DMS 273 (cell line): ENCODE measurements around the gene CLEC5A.
"Not testable (repeated sequence)": the region's sequence is repeated elsewhere in the genome, so short reads cannot be mapped to it uniquely, and the experiment has no call there.

Source experiments
- DNase-seq: peaks from one replicate; lab custom pipeline; 2025; ENCODE audit not compliant: unreplicated experiment; lab: John Stamatoyannopoulos, UW

Gene CLEC5A

DNA sequence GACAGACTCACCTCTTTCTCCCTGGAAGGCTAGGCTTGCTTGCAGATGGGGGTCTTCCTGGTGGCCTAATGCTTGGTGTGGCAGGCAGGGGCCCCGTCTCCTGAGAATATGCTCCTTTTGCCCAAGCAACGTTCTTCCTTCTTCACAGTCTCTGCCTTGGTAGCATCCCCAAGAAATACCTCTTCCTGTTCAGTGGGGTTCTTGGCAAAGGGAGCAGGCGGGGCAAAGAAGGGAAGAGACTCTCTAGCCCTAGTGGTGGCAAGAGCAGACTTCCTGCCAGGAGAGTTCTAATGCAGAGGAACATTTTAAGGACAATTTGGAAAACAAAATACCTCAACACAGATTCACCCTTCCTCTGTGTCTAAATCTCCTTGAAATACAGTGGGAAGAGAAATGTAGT is at the start of gene CLEC5A:
Gene CLEC5A, minus strand, starts transcription at position 179 of the 400 bp plus-strand sequence. CDS start 682 bp downstream, outside the sequence.
- DNase-seq = no peak

DNA sequence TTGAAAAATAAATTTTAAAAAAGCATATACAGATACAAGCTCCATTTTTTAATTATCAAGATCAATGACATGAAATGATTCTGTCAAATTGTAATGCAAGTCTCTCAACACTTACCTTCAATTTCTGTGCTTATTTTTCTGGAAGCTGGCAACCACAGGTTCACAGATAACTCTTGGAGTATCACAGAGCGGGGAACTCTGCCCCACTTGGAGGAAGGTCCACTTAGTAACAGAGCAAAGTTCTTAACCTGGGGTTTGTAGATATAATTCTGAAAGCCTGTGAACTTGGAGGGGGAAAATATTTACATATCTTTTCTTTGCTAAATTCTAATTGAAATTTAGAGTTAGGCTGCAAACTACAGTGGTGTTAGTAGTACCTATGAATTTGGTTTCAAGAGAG is 46.6 kb upstream of the CLEC5A start:
- DNase-seq = no peak

DNA sequence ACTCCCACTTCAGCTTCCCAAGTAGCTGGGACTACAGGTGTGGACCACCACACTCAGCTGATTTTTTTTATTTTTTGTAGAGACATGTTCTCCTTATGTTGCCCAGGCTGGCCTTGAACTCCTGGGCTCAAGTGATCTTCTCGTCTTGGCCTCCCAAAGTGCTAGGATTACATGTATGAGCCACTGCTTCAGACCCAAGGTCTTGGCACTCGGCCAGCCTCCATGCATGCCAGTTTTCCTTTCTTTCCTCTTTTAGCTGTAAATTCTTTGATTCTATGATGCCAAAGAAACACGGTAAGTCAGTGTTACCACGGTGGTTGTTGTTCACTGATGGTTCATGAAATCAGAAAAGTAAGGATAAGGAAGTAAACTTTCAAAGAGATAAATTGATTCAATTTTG is 45.9 kb upstream of the CLEC5A start:
- peak; percentile 10 for DNase-seq

DNA sequence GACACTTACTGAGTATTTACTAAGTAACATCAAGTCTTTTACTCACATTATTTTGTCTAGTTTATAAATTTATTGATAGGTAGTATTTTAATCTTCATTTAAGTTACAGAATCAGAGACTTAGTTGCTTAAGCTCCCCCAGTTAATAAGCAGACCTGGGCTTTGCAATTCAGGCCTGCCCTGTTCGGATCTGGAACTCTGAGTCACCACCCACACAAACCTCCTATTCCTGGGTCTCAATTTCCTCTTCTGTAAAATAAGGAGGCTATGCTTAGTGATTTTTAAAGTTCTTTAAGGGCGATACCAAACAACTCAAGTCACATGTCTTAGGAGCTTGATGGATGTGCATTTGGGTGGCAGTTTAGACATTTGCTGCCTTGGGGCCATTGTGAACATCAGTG is 45.4 kb upstream of the CLEC5A start:
- DNase-seq = no peak

DNA sequence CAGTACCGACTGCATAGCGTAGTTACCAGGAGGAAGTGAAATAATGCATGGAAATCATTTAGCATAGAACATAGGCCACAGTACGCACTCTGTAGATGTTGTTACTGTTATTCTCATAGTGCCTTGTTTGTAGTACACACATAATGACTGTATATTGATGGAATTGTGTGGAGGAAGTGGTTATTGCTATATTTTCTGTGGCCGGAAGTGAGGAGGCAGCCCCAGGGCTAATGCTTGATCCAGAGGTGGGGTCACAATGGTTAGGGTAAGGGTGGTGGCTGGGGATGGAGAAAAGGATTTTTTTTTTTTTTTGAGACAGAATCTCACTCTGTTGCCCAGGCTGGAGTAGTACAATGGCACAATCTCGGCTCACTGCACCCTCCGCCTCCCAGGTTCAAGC is 44.4 kb upstream of the CLEC5A start:
- no peak for DNase-seq

DNA sequence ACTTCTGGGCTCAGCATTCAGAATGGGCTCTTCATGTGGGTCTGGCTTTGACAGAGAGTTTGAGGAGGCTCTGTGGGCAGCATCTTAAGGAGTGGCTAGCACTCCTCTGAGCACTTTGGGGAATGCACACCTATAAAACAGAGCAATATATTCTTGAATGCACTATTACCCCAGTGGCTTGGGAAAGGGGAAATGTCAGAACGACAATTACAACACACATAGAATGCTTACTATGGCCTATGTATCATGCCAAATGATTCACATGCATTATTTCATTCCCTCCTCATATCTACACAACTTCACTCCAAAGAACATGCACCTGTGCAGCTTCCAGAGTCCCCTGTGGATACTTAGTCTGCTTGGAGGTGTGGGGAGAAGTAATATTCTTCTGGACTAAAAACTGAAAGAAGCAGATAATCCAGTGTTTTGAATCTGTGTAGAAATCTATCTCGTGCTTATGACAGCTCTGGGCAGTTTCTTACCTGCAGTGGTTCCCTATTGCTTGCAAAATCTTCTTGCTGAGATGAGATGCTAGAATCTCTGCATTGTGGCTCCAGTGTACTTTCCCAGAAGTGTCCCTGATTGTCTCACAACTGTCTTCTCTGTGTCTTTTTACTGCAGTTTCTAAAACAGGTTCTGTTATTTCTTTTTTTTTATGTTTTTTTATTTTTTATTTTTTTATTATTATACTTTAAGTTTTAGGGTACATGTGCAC is 43.4 kb upstream of the CLEC5A start:
- DNase-seq = no peak

DNA sequence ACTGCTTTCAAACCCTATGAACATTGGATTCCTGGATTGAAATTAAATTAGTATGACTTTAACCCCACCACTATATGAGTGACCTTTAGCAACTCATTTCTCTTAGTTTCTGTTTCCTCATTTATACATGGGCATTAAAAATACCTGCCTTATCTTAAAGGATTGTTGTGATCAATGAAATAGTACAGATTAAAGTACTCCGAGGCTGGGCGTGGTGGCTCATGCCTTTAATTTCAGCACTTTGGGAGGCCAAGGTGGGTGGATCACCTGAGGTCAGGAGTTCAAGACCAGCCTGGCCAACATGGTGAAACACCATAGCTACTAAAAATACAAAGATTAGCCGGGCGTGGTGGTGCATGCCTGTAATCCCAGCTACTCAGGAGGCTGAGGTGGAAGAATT is 41.0 kb upstream of the CLEC5A start:
- not testable (repeated sequence) for DNase-seq

DNA sequence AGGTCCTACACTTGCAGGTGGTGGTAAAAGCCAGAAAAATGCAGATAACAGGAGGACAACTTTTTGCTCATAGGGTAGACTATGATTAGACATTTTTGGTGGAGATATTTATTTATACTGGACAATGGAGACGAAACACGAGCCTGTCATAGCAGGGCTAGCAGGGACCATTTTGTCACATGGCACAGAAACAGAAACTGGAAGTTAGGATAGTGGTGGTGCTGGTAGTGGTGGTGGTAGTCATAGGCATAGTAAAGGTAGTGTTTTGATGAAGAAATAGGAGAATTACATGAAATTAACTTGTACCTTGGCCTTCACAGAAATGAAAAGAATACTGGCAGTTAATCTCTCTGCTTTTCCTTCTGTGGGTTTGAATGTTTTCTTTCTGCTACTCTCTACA is 40.1 kb upstream of the CLEC5A start:
- DNase-seq = no peak

DNA sequence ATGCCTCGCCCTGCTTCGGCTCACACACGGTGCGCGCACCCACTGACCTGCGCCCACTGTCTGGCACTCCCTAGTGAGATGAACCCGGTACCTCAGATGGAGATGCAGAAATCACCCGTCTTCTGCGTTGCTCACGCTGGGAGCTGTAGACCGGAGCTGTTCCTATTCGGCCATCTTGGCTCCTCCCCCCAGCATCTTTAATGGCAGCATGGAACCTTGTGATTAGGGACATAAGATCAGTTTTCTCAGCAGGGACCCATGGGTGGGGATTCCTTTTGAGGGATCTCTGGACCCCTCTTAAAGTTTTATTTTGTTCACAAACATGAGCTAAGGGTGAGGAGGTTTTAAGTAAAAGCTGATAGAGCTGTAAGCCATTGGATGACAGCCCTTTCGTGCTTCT is 39.2 kb upstream of the CLEC5A start:
- not testable (repeated sequence) for DNase-seq

DNA sequence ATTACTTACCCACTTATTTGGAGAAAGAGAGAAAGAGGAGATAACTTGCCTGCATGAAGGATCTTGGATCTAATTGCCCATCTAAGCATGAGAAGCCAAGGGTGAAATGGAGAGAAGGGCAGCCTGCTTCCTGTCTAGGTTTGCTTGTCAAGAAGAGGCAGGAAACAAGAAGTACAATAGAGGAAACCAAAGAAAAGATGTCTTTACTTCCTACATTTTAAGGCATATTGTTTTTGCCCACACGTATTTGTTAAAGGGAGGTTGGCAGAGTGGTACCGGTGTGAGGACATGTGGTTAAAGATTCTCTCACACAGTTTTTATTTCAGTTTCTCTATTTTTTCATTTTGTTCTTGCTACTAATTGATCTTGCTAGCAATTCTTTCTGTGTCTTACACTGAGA is 32.8 kb upstream of the CLEC5A start:
- DNase-seq = no peak

DNA sequence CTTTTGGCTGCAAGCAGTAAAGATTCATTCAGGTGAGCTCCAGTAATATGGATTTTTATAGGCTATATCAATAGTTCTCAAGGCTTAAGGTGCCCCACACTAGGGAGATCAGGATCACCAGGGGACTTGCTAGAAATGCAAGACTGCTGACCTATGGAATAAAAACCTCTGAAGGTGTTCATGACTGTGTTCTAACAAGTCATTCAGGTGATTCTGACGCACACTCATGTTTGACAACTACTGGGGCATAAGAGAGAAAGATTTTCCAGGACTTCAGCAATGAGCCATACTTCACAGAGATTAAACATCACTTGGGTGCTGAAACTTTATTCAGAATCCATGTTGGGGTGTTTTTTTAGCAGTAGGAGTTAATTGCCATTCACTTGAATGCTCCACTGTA is 31.6 kb upstream of the CLEC5A start:
- no peak for DNase-seq

DNA sequence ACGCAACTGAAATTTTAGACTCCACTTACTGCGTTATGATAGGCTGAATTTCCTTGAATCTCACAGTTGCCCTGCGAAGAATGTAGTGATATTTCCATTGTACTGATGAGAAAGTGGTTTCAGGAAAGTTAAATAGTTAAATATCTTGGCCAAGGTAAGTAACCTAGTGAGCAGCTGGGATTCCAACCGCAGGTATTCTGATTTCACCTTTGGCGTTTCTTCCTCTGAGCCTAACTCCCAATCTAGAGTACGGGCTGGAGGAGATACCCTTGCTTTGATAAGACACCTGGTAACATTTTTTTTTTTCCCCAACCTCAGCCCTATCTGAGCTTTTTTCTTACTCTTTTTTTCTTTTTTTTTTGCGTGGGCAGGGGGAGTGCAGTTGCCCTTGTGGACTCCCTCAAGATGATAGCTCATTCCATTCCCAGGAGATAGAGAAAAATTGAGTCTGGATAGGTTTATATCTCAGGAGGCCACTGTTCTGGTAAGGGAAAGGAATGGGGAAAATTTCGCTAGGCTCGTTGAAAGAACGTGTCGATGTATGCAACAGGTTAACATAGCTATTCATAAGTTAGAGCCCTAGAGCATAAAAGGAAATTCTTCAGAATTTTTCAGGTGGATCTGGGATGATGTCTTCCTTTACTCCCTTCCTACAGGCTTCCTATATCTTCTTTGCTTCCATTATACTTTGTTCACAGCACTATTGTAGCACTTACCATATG is 29.9 kb upstream of the CLEC5A start:
- DNase-seq = no peak

DNA sequence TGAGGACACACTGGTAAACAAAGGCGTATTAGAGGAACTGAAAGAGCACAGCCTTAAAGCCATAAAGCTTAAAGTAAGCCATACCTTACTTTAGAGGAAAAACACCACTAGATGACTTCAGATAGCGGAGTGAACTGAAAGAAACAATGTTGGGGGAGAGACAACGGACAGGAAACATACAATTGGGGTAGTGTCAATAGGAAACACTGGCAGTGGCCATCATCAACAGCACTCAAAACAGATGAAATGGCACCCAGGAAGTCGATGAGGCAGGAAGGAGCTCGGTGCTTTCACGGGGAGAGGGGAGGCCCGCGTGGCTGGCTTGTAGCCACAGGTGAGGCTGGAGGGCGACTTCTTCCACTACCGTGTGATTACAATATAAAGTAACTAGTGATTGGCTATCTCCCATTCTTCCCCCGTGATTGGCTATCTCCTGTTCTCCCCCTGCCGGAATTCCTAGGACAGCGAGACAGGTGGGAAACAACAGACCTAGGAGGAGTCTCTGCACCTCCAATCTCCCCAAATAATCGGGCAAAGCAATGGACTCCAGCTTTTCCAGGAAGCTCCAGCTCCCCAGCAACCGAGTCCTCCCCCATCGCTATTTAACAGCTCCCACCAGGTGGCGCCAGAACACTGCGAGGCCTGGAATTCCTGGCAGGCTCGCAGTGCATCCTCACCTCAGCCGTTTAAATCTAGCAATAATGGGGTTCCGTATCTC is 29.2 kb upstream of the CLEC5A start:
- peak; percentile 91 for DNase-seq

DNA sequence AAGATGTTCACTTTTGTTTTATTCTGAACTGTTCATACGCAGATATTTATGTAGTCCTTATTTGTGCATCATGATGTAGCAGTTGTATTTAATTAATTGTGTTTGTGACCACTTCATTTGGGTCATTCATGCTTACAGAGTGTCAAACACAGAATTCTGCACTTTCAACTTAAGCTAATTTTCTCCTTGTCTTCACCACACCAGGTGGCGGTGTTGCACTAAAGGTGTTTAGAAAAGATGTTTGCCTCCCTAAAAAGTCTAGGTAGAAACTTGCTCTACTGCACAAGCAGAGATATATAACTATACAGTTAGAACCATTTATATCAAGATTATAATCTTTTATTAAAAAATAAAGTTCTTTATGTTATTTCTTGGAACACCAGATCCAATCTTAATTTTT is 28.1 kb upstream of the CLEC5A start:
- peak; percentile 36 for DNase-seq

DNA sequence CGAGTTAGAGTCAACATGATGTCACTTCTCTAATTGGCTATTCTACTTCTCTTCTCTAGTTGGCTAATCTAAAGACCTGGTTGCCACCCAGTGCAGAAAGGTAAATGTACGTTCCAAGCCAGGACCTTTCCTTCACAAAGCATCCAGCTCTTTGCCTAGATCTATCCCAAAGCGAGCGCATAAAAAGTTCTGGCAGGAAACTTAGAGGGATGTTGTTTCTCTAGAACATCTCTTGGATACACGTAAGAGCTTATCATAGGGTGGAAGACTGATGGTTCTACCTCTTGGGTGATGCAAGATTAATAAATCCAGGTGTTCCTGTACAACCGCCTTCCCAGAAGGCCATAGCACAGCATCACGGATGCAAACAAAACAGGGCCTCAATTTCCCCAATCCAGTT is 26.9 kb upstream of the CLEC5A start, which contains the start of gene TAS2R38:
Gene TAS2R38, minus strand, starts transcription at position 101 of the 400 bp plus-strand sequence. Its CDS starts 84 bp downstream, at position 17.
- DNase-seq = no peak

DNA sequence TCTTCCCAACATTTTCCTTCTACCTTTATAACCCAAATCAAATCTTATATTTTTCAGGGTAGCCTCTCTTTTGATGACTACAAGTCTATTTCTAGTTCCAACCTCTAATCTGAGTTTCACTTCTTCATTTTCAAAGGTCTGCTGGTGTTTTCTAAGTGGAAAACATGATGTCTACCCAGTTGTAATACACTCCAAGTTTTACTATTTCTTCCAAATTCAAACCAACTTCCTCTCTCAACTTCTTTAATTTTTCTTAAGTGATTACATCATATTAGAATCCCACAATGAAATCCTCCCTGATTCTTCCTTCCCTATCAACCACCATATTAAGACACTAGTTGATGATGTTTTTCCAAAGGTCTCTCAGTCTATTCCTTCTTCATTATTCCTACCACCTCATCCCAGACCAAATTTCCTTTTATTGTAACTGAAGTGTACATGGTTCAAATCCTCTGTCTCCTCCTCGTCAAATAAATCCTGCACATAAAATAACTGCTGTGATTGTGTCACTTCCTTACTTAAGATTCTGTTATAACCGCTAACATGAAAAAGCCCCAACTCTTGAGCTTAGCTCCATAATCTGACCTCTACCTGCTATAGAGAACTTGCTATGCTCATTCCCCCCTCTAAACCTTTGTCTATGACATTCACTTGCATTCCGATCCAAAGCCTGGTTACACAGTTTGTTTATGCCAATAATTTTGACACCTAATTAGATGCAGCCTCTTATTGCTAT is 14.1 kb upstream of the CLEC5A start:
- DNase-seq = no peak

DNA sequence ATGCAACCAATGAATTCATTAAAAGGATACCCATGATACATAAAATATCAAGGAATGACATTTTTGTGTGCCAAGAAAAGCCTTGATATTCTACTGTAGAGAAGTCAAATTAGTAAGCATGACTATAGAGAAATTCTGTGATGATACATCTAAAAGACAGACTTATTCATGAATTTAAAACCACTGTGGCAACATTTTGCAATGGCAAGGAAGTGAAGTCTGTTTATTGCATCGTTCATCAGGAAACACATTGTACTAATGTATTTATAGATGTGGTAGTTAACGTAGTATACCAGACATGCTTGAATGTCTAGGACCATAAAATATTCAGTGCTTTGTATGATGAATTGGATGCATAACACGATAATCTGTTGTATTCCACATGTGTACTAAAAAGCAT is 9.3 kb upstream of the CLEC5A start:
- no peak for DNase-seq

DNA sequence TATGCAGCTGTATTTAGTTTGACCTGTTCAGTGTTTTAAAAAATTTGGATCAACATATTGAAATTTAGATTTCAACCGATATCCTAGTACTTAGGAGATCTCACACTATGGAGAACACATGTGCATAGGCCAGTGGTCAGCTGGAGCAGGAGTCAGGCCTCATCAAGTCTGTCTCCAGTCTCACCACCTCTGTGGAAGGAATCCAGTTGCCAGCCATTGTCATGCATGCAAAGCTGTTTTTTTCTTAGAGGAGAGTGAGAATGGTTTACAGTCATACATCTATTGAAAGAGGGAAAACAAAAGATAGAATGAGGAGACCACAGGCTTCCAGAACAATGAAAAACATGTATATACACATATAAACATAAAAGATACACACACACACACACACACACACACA is 7.6 kb upstream of the CLEC5A start:
- no peak for DNase-seq

DNA sequence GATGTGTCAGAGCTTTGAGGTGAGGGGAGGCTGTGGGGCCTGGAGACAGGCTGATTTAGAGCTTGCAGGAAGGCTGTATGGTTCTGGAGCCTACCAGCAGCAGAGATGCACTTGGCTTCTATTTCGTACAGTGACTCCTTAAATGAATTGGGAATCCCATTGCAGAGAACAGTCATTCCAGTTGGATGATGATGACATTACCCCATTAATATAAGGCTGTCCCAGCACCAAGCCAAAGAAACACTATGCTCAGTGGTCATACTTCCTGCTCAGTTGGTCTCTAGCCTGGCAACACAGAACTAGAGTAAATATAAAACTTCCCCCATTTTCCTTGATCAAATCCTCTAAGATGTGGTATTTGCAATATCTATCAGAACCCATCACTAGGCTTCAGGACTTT is 5.7 kb upstream of the CLEC5A start:
- DNase-seq = no peak

DNA sequence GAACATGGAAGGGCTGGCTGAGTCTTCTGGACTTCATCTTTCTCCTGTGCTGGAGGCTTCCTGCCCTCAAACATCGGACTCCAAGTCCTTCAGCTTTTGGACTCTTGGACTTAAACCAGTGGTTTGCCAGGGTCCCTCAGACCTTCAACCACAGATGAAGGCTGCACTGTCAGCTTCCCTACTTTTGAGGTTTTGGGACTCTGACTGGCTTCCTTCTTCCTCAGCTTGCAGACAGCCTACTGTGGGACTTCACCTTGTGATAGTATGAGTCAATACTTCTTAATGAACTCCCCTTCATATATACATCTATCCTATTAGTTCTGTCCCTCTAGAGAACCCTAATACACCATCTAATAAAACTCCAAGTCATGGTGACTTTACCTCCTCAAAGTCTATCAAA is 4.0 kb upstream of the CLEC5A start:
- DNase-seq = no peak

DNA sequence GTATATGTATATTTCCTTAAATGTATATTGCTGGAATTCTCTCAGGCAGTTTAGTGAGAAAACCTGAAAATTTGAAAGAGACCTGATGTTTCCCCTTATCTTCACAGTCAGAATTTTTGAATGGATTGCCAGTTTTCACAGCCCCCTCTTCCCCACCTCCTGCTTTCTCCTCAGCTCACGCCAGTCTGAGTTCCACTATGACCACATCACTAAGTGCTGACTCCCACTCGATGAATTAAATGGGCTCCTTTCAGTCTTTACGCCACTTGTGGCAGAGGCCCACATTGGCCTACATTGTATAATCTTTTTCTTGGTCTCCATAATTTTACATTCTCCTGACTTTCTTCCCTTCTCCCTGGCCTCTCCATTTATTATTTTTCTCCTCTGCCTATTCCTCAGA is 3.1 kb upstream of the CLEC5A start:
- no peak for DNase-seq
